WTC11 (cell line): Measurements from ENCODE around the gene ASMTL. TPM values are rescaled to one million over a fixed set of nuclear protein-coding genes. Genes with fewer than 3 reads are reported as not detected.
"Not testable (repeated sequence)": the region's sequence is repeated elsewhere in the genome, so short reads cannot be mapped to it uniquely, and the experiment has no call there.

ENCODE experiments used
- ATAC-seq: fragments of 200-7000 bp; cut with Tn5 transposase; 2 replicates; pipeline ENCODE4 v1.10.0; 2021; ENCODE audit warnings: mild to moderate bottlenecking, moderate library complexity
- CTCF ChIA-PET: fragments of 300-600 bp; sonication (Branson Sonifier 250); formaldehyde crosslinking; loops from one replicate; lab custom pipeline; 2021; ENCODE audit warnings: antibody characterized with exemption; lab: Charles Lee
- POLR2A ChIA-PET: fragments of 350-600 bp; sonication (Branson Sonifier 250); formaldehyde crosslinking; loops from one replicate; lab custom pipeline; 2021; ENCODE audit warnings: antibody characterized with exemption; lab: Charles Lee
- DNase-seq: peaks from one replicate; pipeline ENCODE4 v3.0.0; 2021; ENCODE audit warnings: low spot score
- H3K27ac Mint-ChIP-seq: 2 replicates; pipeline ENCODE4 v1.8.0; 2021; ENCODE audit warnings: mixed read lengths
- H3K27me3 Mint-ChIP-seq: 2 replicates; pipeline ENCODE4 v1.8.0; 2021; ENCODE audit warnings: low read depth, mild to moderate bottlenecking, moderate library complexity, mixed read lengths
- H3K36me3 Mint-ChIP-seq: 2 replicates; pipeline ENCODE4 v1.8.0; 2021; ENCODE audit warnings: mixed read lengths
- H3K4me1 Mint-ChIP-seq: 2 replicates; pipeline ENCODE4 v1.8.0; 2022; ENCODE audit warnings: mixed read lengths
- H3K4me3 Mint-ChIP-seq: 2 replicates; pipeline ENCODE4 v1.8.0; 2021; ENCODE audit warnings: mild to moderate bottlenecking, moderate library complexity, mixed read lengths
- H3K9me3 Mint-ChIP-seq: 2 replicates; pipeline ENCODE4 v1.8.0; 2021; ENCODE audit warnings: mixed read lengths
- ATF6 ChIP-seq: sonication (generic); formaldehyde crosslinking; IDR thresholded peaks from 2 replicates; pipeline ENCODE4 v1.8.1; 2023; ENCODE audit warnings: mild to moderate bottlenecking, missing genetic modification reagents
- CREB1 ChIP-seq: sonication (generic); formaldehyde crosslinking; IDR thresholded peaks from 2 replicates; pipeline ENCODE4 v1.8.0; 2023; ENCODE audit warnings: mild to moderate bottlenecking, missing genetic modification reagents
- ERG ChIP-seq: fragments of 250-450 bp; sonication (Bioruptor Pico); IDR thresholded peaks from 2 replicates; pipeline ENCODE4 v1.8.0; 2021; ENCODE audit warnings: mild to moderate bottlenecking
- ETV6 ChIP-seq: sonication (generic); formaldehyde crosslinking; IDR thresholded peaks from 2 replicates; pipeline ENCODE4 v1.8.1; 2022; ENCODE audit warnings: mild to moderate bottlenecking, missing genetic modification reagents
- FOXP1 ChIP-seq: sonication (generic); formaldehyde crosslinking; IDR thresholded peaks from 2 replicates; pipeline ENCODE4 v1.8.0; 2022; ENCODE audit warnings: missing genetic modification reagents, mild to moderate bottlenecking, moderate library complexity, borderline replicate concordance
- GABPB1 ChIP-seq: sonication (generic); formaldehyde crosslinking; IDR thresholded peaks from 2 replicates; pipeline ENCODE4 v1.8.1; 2023; ENCODE audit warnings: mild to moderate bottlenecking, missing genetic modification reagents
- GTF2I ChIP-seq: fragments of 250-450 bp; sonication (Bioruptor Pico); conservative IDR thresholded peaks from 2 replicates; pipeline ENCODE4 v1.4.0; 2021; ENCODE audit warnings: mild to moderate bottlenecking
- HMGA2 ChIP-seq: fragments of 250-450 bp; sonication (Bioruptor Pico); IDR thresholded peaks from 2 replicates; pipeline ENCODE4 v1.4.0; 2021; ENCODE audit warnings: mild to moderate bottlenecking, moderate library complexity
- IRF2 ChIP-seq: sonication (generic); formaldehyde crosslinking; IDR thresholded peaks from 2 replicates; pipeline ENCODE4 v1.8.0; 2022; ENCODE audit warnings: low read depth, missing genetic modification reagents, borderline replicate concordance
- KAT7 ChIP-seq: sonication (generic); formaldehyde crosslinking; IDR thresholded peaks from 2 replicates; pipeline ENCODE4 v1.8.1; 2023; ENCODE audit warnings: missing genetic modification reagents, mild to moderate bottlenecking, borderline replicate concordance
- NFYB ChIP-seq: sonication (generic); formaldehyde crosslinking; conservative IDR thresholded peaks from 2 replicates; pipeline ENCODE4 v1.8.0; 2022; ENCODE audit warnings: low read depth, missing genetic modification reagents
- STAT6 ChIP-seq: sonication (generic); formaldehyde crosslinking; conservative IDR thresholded peaks from 2 replicates; pipeline ENCODE4 v1.8.1; 2023; ENCODE audit warnings: mild to moderate bottlenecking, low read depth, missing genetic modification reagents, moderate library complexity
- TCF7 ChIP-seq: sonication (generic); formaldehyde crosslinking; IDR thresholded peaks from 2 replicates; pipeline ENCODE4 v1.8.0; 2022; ENCODE audit warnings: mild to moderate bottlenecking, low read depth, missing genetic modification reagents, moderate library complexity
- TEAD4 ChIP-seq: sonication (generic); formaldehyde crosslinking; IDR thresholded peaks from 2 replicates; pipeline ENCODE4 v1.8.0; 2022; ENCODE audit warnings: mild to moderate bottlenecking, missing genetic modification reagents
- USF2 ChIP-seq: sonication (generic); formaldehyde crosslinking; IDR thresholded peaks from 2 replicates; pipeline ENCODE4 v1.8.1; 2023; ENCODE audit warnings: mild to moderate bottlenecking, missing genetic modification reagents, moderate library complexity
- ZNF121 ChIP-seq: sonication (generic); formaldehyde crosslinking; IDR thresholded peaks from 2 replicates; pipeline ENCODE4 v1.8.0; 2023; ENCODE audit warnings: missing genetic modification reagents
- ZNF263 ChIP-seq: sonication (generic); formaldehyde crosslinking; IDR thresholded peaks from 2 replicates; pipeline ENCODE4 v1.8.1; 2022; ENCODE audit warnings: low read depth, mild to moderate bottlenecking, moderate library complexity, missing genetic modification reagents
- total RNA-seq: library from RNA; stranded (reverse); gene quantifications from 3 replicates; pipeline ENCODE4 v1.2.3, GENCODE V29; 2021

ASMTL gene
- total RNA-seq, 1 experiment from 2014 or later = 70.6 TPM

- H3K4me1 Mint-ChIP-seq = no peaks in the 10 kb centered on the region; the same call in 1 of the 2 replicates
- H3K9me3 Mint-ChIP-seq = peaks cover 9% of the 10 kb centered on the region; the same call in 1 of the 2 replicates
- CTCF ChIA-PET = no interaction called here
- no peak for TF ChIP-seq ATF6
- TF ChIP-seq ERG (CRISPR knock-in tag) = no peak
- no peak for TF ChIP-seq NFYB (CRISPR knock-in tag)
- POLR2A ChIA-PET = no interaction called here
- no peak overlapping the region for H3K4me3 Mint-ChIP-seq
- no peak for DNase-seq
- no peak overlapping the region; the same call in 1 of the 2 replicates for H3K27ac Mint-ChIP-seq
- no peak for ATAC-seq
- no peaks in the 10 kb centered on the region for H3K27me3 Mint-ChIP-seq
- H3K36me3 Mint-ChIP-seq = peaks cover 45% of the 10 kb centered on the region
Observed at GRCh38 chrX:1433646-1434357, 18.9 kb downstream of the ASMTL start.

GRCh38 chrX:1430451-1430850 is 22.3 kb downstream of the ASMTL start:
- no peak overlapping the region for H3K4me3 Mint-ChIP-seq
- DNase-seq (no peak), ATAC-seq (no peak)
- H3K4me1 Mint-ChIP-seq = no peaks in the 10 kb centered on the region; the same call in 1 of the 2 replicates
- CTCF ChIA-PET = no interaction called here
- H3K9me3 Mint-ChIP-seq = peaks cover 5% of the 10 kb centered on the region
- H3K27me3 Mint-ChIP-seq = no peaks in the 10 kb centered on the region
- POLR2A ChIA-PET = no interaction called here
- H3K27ac Mint-ChIP-seq = no peak overlapping the region
- peaks cover 36% of the 10 kb centered on the region for H3K36me3 Mint-ChIP-seq
- TF ChIP-seq KAT7 = no peak
- TF ChIP-seq HMGA2 (CRISPR knock-in tag) = peak; percentile 92; the same call in 1 of the 2 replicates
- peak; percentile 74 for TF ChIP-seq ZNF121 (CRISPR knock-in tag)

GRCh38 chrX:1427756-1428155 is 25.0 kb downstream of the ASMTL start:
- Mint-ChIP-seq H3K9me3 (peaks cover 27% of the 10 kb centered on the region), H3K4me3 (no peak overlapping the region), H3K27me3 (no peaks in the 10 kb centered on the region), H3K27ac (no peak overlapping the region), H3K4me1 (no peaks in the 10 kb centered on the region), H3K36me3 (peaks cover 57% of the 10 kb centered on the region)
- CTCF ChIA-PET = no interaction called here
- POLR2A ChIA-PET = no interaction called here
- ATAC-seq (no peak), DNase-seq (peak; percentile 8)
- TF ChIP-seq TEAD4 (CRISPR knock-in tag) = no peak

- POLR2A ChIA-PET, H3K27me3 Mint-ChIP-seq, H3K4me1 Mint-ChIP-seq, H3K4me3 Mint-ChIP-seq, ATAC-seq, CTCF ChIA-PET, H3K27ac Mint-ChIP-seq: not testable (repeated sequence)
- peaks cover 68% of the 10 kb centered on the region for H3K36me3 Mint-ChIP-seq
- DNase-seq = peak; percentile 5
- H3K9me3 Mint-ChIP-seq = peaks cover 39% of the 10 kb centered on the region
Observed at GRCh38 chrX:1426321-1426720, 26.4 kb downstream of the ASMTL start.

- CTCF ChIA-PET = no interaction called here
- TF ChIP-seq GABPB1 = no peak
- TF ChIP-seq TCF7 (CRISPR knock-in tag) = no peak
- TF ChIP-seq USF2 = no peak
- no peak for TF ChIP-seq ETV6 (CRISPR knock-in tag)
- no peak for TF ChIP-seq IRF2 (CRISPR knock-in tag)
- TF ChIP-seq FOXP1 = no peak
- TF ChIP-seq STAT6 (CRISPR knock-in tag) = no peak
- no peak for TF ChIP-seq ZNF263 (CRISPR knock-in tag)
- TF ChIP-seq CREB1 = no peak
- TF ChIP-seq GTF2I (CRISPR knock-in tag) = no peak
- H3K4me3 Mint-ChIP-seq = no peak overlapping the region
- no peak overlapping the region for H3K27ac Mint-ChIP-seq
- H3K27me3 Mint-ChIP-seq = no peaks in the 10 kb centered on the region
- H3K4me1 Mint-ChIP-seq = peaks cover 4% of the 10 kb centered on the region
- H3K36me3 Mint-ChIP-seq = peaks cover 75% of the 10 kb centered on the region
- ATAC-seq (no peak), DNase-seq (no peak)
- peaks cover 39% of the 10 kb centered on the region for H3K9me3 Mint-ChIP-seq
- POLR2A ChIA-PET = no interaction called here
Observed at GRCh38 chrX:1425381-1425780, 27.3 kb downstream of the ASMTL start.
